DND-41 (cell line): ENCODE results near the gene TMEM45A.

Experiments
- ATAC-seq: fragments of 200-7000 bp; cut with Tn5 transposase; 3 replicates; pipeline ENCODE4 v1.9.1; 2021; ENCODE audit warnings: low read depth; ENCODE audit not compliant: insufficient read depth
- DNase-seq: peaks from one replicate; pipeline ENCODE4 v3.0.0-alpha.2; 2020
- H2AFZ ChIP-seq: 2 replicates; pipeline ENCODE4 v1.6.0; 2012; ENCODE audit warnings: low read depth, low read length
- H3K27ac ChIP-seq: 2 replicates; pipeline ENCODE4 v1.5.1; 2012; ENCODE audit warnings: low read length, inconsistent platforms
- H3K27me3 ChIP-seq: fragments of 200-600 bp; sonication (generic); 2 replicates; pipeline ENCODE4 v1.6.0; 2012; ENCODE audit warnings: low read length, mild to moderate bottlenecking, inconsistent platforms; ENCODE audit not compliant: insufficient read depth, poor library complexity
- H3K36me3 ChIP-seq: 2 replicates; pipeline ENCODE4 v1.5.1; 2012; ENCODE audit warnings: low read length, inconsistent platforms; ENCODE audit not compliant: insufficient read depth
- H3K4me1 ChIP-seq: 2 replicates; pipeline ENCODE4 v1.5.1; 2012; ENCODE audit warnings: mild to moderate bottlenecking, low read length; ENCODE audit not compliant: insufficient read depth
- H3K4me2 ChIP-seq: 2 replicates; pipeline ENCODE4 v1.6.0; 2012; ENCODE audit warnings: mild to moderate bottlenecking, moderate library complexity, low read length, inconsistent platforms; ENCODE audit not compliant: insufficient read depth
- H3K4me3 ChIP-seq, 2 experiments: fragments of 200-600 bp in 1 of 2; shearing (Covaris generic) in 1 of 2; 2 replicates each; pipeline ENCODE4 v1.5.1; 2012 to 2016; ENCODE audit warnings: inconsistent platforms in 2 of 2, low read length in 2 of 2, mild to moderate bottlenecking in 2 of 2, low read depth in 1 of 2, moderate library complexity in 1 of 2
- H3K79me2 ChIP-seq: 2 replicates; pipeline ENCODE4 v1.6.0; 2012; ENCODE audit warnings: low read length, inconsistent platforms; ENCODE audit not compliant: insufficient read depth
- H3K9ac ChIP-seq: 2 replicates; pipeline ENCODE4 v1.6.0; 2012; ENCODE audit warnings: low read depth, mild to moderate bottlenecking, inconsistent platforms, low read length, moderate library complexity
- H3K9me3 ChIP-seq: 2 replicates; pipeline ENCODE4 v1.5.1; 2012; ENCODE audit warnings: low read length, moderate library complexity, mild to moderate bottlenecking, inconsistent platforms; ENCODE audit not compliant: insufficient read depth, severe bottlenecking
- H4K20me1 ChIP-seq: 2 replicates; pipeline ENCODE4 v1.6.0; 2012; ENCODE audit warnings: low read length; ENCODE audit not compliant: insufficient read depth
- CTCF ChIP-seq: IDR thresholded peaks from 2 replicates; pipeline ENCODE4 v1.5.1; 2012; ENCODE audit warnings: borderline replicate concordance, low read length, moderate library complexity, mild to moderate bottlenecking; ENCODE audit not compliant: poor library complexity, severe bottlenecking; ENCODE audit errors: extremely low read depth
- EZH2 ChIP-seq: IDR thresholded peaks from 3 replicates; pipeline ENCODE4 v1.6.1; 2012; ENCODE audit warnings: borderline replicate concordance, low read depth, mild to moderate bottlenecking, moderate library complexity, low read length, inconsistent platforms; ENCODE audit not compliant: severe bottlenecking

TMEM45A gene

GRCh38 chr3:100611221-100611620 is 118.8 kb downstream of the TMEM45A start:
- H4K20me1 ChIP-seq, result no peaks in the 10 kb centered on the region
- H3K79me2 ChIP-seq, result no peaks in the 10 kb centered on the region
- no peaks in the 10 kb centered on the region for H3K9me3 ChIP-seq
- TF ChIP-seq EZH2, result no peak
- TF ChIP-seq CTCF, result no peak
- peaks cover 6% of the 10 kb centered on the region; the same call in 1 of the 2 replicates for H3K4me1 ChIP-seq
- H3K36me3 ChIP-seq, result no peaks in the 10 kb centered on the region
- H2AFZ ChIP-seq, result no peak overlapping the region
- H3K9ac ChIP-seq, result no peak overlapping the region
- DNase-seq (no peak), ATAC-seq (no peak)
- H3K27ac ChIP-seq, result no peak overlapping the region
- no peak overlapping the region for H3K4me2 ChIP-seq
- H3K27me3 ChIP-seq, result no peaks in the 10 kb centered on the region
- no peak overlapping the region for H3K4me3 ChIP-seq

- Histone ChIP-seq H3K4me2 (no peak overlapping the region), H3K36me3 (no peaks in the 10 kb centered on the region), H3K9me3 (no peaks in the 10 kb centered on the region), H4K20me1 (no peaks in the 10 kb centered on the region), H3K27ac (no peak overlapping the region), H3K4me3 (no peak overlapping the region), H3K9ac (no peak overlapping the region), H3K79me2 (no peaks in the 10 kb centered on the region), H3K27me3 (no peaks in the 10 kb centered on the region), H2AFZ (no peak overlapping the region), H3K4me1 (peaks cover 6% of the 10 kb centered on the region; the same call in 1 of the 2 replicates)
- DNase-seq, result no peak
- no peak for TF ChIP-seq EZH2
- TF ChIP-seq CTCF, result no peak
- no peak for ATAC-seq
Measured at GRCh38 chr3:100613721-100614390, 121.4 kb downstream of the TMEM45A start.

- Histone ChIP-seq H4K20me1 (no peaks in the 10 kb centered on the region), H3K4me1 (no peaks in the 10 kb centered on the region), H3K4me2 (no peak overlapping the region), H3K9me3 (no peaks in the 10 kb centered on the region), H3K79me2 (no peaks in the 10 kb centered on the region), H3K27ac (no peak overlapping the region), H3K27me3 (no peaks in the 10 kb centered on the region), H2AFZ (no peak overlapping the region), H3K36me3 (no peaks in the 10 kb centered on the region), H3K9ac (no peak overlapping the region), H3K4me3 (no peak overlapping the region)
- DNase-seq (no peak), ATAC-seq (no peak)
- TF ChIP-seq CTCF, result no peak
- no peak for TF ChIP-seq EZH2
Measured at GRCh38 chr3:100614941-100615340, 122.5 kb downstream of the TMEM45A start.
